Measurements from ENCODE around the gene POMGNT1. TPM values are rescaled to one million over a fixed set of nuclear protein-coding genes. Genes with fewer than 3 reads are reported as not detected.

POMGNT1 gene
- total RNA-seq, 1 experiment from 2014 or later = 125 TPM

Small RNAs within 50 kb of the gene (small RNA-seq; reads per million reads assigned to genes)
- gene AL672043.1 = 0 reads per million in 2 experiments

Other genes starting within 250 kb of the POMGNT1 start
- 10.9 and 11.6 TPM in 2 replicates for gene PIK3R3, start 65.8 kb downstream of the POMGNT1 start, total RNA-seq (2014; rRNA removed; shearing (Covaris generic))
- gene TSPAN1, start 23.3 kb downstream of the POMGNT1 start, total RNA-seq (2014; rRNA removed; shearing (Covaris generic)) = not detected in 2 replicates
- gene P3R3URF, start 21.9 kb downstream of the POMGNT1 start, total RNA-seq (2014; rRNA removed; shearing (Covaris generic)) = not detected in 2 replicates
- gene LURAP1, start 4.9 kb upstream of the POMGNT1 start, total RNA-seq (2014; rRNA removed; shearing (Covaris generic)) = 6.3 and 7.0 TPM in 2 replicates
- gene RAD54L, start 49.3 kb upstream of the POMGNT1 start, total RNA-seq (2014; rRNA removed; shearing (Covaris generic)) = 3.3 TPM in 2 replicates
- gene LRRC41, start 105.2 kb upstream of the POMGNT1 start, total RNA-seq (2014; rRNA removed; shearing (Covaris generic)) = 36.9 and 42.8 TPM in 2 replicates
- gene UQCRH, start 105.3 kb upstream of the POMGNT1 start, total RNA-seq (2014; rRNA removed; shearing (Covaris generic)) = 653 and 801 TPM in 2 replicates
- gene NSUN4, start 142.4 kb upstream of the POMGNT1 start, total RNA-seq (2014; rRNA removed; shearing (Covaris generic)) = 8.7 and 10.2 TPM in 2 replicates
- 1.4 and 2.1 TPM in 2 replicates for gene FAAH, start 195.9 kb upstream of the POMGNT1 start, total RNA-seq (2014; rRNA removed; shearing (Covaris generic))

All from SK-MEL-5 (cell line).